Right hindlimb (tissue), 1 donor: ENCODE measurements around the gene APOOL.
"Not testable (repeated sequence)": the region's sequence is repeated elsewhere in the genome, so short reads cannot be mapped to it uniquely, and the experiment has no call there.

Source experiments
- DNase-seq: peaks from one replicate; pipeline ENCODE4 v3.0.0-alpha.2; 2018

APOOL gene

GRCh38 chrX:85003655-85004244 lies at the start of gene APOOL:
TSS of gene APOOL (plus strand) at chrX:85003877. CDS start at chrX:85003913, 36 bp downstream.
- peak; percentile 92 for DNase-seq

GRCh38 chrX:84956304-84956703 lies 47.4 kb upstream of the APOOL start:
- DNase-seq = no peak

GRCh38 chrX:84974803-84975202 lies 28.9 kb upstream of the APOOL start:
- DNase-seq = no peak

- DNase-seq = not testable (repeated sequence)
Observed at GRCh38 chrX:84991739-84992138, 11.9 kb upstream of the APOOL start.

- DNase-seq = no peak
Observed at GRCh38 chrX:84993150-84993549, 10.5 kb upstream of the APOOL start.

- no peak for DNase-seq
Observed at GRCh38 chrX:85001344-85001743, 2.3 kb upstream of the APOOL start.

GRCh38 chrX:85004255-85004654 lies 578 bp downstream of the APOOL start:
- DNase-seq = no peak

GRCh38 chrX:85012098-85012497 lies 8.4 kb downstream of the APOOL start:
- no peak for DNase-seq

DNA sequence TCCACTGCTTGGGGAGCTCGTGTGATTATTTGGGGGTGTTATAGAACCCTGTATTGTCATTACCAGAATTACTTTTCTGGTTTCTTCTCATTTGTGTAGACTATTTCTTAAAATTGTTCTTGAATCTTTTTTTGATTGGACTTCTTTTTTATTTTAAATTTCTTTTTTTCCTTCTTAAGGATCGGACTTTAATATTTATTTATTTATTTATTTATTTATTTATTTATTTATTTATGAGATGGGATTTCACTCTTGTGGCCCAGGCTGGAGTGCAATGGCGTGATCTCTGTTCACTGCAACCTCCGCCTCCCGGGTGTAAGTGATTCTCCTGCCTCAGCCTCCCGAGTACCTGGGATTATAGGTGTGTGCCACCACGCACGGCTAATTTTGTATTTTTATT lies 11.7 kb downstream of the APOOL start:
- DNase-seq = not testable (repeated sequence)

- DNase-seq = no peak
Observed at GRCh38 chrX:85017721-85018120, 14.0 kb downstream of the APOOL start.

DNA sequence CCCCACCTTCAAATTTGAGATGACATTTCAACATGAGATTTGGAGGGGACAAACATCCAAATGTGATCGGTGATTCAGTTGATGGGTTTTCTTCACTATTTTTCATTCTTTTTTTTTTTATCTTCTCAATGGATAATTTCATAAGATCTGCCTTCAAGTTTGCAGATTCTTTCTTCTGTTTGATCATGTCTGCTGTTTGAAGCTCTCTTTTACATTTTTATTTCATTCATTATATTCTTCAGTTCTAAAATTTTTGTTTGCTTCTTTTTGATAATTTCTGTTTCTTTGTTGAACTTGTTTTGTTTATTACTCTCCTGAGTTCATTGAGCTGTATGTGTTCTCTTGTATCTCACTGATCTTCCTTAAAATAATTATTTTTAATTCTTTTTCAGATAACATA lies 14.8 kb downstream of the APOOL start:
- no peak for DNase-seq

- no peak for DNase-seq
Observed at GRCh38 chrX:85020216-85020615, 16.5 kb downstream of the APOOL start.

GRCh38 chrX:85024044-85024443 lies 20.4 kb downstream of the APOOL start:
- DNase-seq = no peak

- DNase-seq = no peak
Observed at GRCh38 chrX:85024562-85024961, 20.9 kb downstream of the APOOL start.

GRCh38 chrX:85026170-85026569 lies 22.5 kb downstream of the APOOL start:
- DNase-seq = no peak

- DNase-seq = no peak
Observed at GRCh38 chrX:85029043-85029442, 25.4 kb downstream of the APOOL start.

GRCh38 chrX:85031505-85031904 lies 27.8 kb downstream of the APOOL start:
- no peak for DNase-seq

GRCh38 chrX:85037114-85037513 lies 33.4 kb downstream of the APOOL start:
- DNase-seq = no peak

DNA sequence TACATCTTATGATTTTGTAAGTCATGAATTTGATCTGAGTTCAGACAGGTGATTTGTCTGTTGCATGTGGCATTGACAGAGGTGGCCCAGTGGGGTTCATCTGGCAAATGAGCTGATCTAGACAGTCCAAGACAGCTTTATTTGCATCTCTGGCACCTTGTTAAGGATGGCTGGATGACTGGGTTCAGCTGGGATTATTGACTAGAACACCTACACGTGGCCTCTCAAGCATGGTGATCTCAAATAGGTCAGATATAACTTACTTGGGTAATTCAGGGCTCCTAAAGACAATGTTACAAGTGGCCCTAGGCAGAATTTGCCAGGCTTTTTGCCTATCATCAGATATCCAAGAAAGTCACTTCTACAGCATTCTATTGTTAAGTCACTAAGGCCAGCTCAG lies 48.0 kb downstream of the APOOL start:
- no peak for DNase-seq

DNA sequence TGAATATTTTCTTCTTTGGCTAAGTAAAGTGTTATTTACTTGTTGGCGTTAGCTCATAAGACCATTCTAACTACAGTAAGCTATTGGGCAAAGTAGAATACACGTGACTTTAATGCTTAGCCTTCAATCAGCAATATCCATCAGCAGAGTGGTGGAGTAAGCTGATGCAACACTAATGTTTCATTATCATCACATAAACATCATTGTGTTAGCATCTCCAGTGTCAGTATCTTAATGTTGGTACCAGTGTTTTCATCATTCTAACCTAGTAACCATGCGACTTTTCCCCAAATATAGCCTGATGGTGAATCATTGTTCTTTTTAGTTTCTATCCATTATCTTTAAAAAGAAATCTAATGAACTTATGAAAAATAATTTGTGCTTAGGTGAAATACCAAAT lies 48.5 kb downstream of the APOOL start:
- no peak for DNase-seq

DNA sequence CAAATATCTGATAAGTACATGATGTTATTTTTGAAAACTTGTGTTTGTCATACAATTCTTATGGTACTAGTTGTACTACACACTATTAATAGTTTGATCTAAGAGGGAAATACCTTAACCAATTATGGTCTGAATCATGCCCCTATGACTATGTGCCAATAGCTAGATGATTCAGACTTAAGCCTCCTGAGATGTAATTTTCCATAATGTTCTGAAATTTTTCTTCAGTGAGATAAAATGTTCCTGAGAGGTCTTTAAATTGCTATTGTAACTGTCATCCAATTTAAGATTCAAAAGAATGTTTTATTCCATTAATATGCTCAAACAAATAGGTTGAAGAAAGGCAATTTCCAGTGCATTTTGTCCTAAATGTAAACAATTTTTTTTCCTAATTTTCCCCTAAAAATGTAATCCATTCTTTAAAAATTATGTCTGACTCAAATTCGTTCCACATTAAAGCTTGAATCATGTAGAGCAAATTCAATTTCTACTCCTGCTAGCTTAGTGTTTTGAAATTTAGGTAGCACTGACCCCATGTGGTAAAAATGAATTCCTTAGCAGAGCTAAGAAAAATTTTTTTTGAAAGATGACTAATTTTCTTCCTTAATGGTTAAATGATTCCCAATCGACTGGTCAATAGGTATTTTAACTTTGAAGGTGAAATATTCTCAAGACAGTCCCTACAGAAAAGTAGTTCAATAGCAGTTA lies 49.1 kb downstream of the APOOL start:
- no peak for DNase-seq

DNA sequence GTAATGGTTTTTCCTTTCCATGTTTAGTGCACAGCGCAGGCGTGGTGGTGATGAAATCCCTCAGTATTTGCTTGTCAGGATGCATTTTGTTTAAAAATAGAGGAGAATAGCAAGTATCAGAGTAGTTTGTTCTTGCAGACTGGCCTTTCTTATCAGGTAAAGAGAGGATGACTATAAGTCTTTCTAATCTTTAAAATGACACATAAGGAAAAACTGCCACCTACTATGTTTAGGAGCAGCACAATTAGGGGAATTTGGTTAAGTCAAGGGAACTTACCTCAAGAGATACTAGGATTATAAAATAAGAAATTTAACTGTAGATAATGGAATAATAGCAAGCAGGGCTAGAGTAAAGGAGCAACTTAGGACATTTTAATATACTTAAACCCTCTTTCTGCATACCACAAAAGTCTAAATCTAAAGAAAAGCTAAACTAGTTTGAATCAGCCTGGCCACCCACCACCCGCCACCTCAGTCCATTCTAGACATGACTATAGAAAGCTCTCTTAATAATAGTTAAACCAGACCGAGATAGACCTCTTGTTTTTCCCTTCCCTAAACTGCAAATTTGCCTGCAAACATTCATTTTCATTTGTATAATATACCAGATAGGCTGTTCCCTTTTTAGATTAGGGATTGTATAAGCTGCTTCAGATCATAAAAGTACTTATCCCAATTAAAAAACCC lies 62.0 kb downstream of the APOOL start:
- DNase-seq = no peak

DNA sequence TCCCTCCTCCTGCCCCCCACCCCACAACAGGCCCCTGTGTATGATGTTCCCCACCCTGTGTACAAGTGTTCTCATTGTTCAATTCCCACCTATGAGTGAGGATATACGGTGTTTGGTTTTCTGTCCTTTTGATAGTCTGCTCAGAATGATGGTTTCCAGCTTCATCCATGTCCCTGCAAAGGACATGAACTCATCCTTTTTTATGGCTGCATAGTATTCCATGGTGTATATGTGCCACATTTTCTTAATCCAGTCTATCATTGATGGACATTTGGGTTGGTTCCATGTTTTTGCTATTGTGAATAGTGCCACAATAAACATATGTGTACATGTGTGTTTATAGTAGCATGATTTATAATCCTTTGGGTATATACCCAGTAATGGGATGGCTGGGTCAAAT lies 73.6 kb downstream of the APOOL start:
- DNase-seq = not testable (repeated sequence)

DNA sequence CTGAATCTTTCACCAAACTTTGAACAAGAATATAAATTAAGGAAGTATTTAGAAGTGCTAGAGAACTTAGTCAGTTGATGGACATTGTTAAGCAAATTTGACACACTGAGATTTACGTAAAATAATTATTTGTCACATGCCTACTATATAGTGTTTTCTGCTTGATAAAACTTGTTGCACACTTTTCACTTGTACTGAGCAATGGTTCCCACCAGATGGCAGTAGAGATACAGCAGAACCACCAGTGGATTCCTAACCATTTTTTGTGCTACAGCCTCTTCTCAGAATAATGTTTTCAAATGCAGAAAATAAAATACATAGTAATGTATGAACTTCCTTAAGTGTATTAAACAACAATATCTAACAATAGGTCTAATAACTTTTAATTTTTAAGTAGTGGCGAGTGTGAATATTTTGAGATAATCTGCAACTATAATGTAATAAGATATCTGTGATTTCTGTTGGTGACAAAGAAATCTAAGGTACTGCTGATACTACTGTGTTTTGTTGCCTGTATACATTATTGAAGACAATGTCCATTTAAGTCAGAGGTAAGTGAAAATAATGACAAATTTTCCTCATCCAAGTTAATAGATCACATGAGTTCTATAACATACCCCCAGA lies 81.2 kb downstream of the APOOL start:
- no peak for DNase-seq
